SK-N-MC (cell line): ENCODE measurements around the gene LDLRAD3.

Experiments used
- DNase-seq: peaks from one replicate; pipeline ENCODE4 v3.0.0-alpha.2; 2011; ENCODE audit warnings: low read depth, low spot score
- H3K27ac ChIP-seq: fragments of 200-600 bp; sonication (generic); 2 replicates; pipeline ENCODE4 v1.5.1; 2016; ENCODE audit warnings: mixed run types
- H3K36me3 ChIP-seq: fragments of 200-600 bp; sonication (generic); 2 replicates; pipeline ENCODE4 v1.6.1; 2017; ENCODE audit warnings: antibody characterized with exemption, low read length, mixed read lengths; ENCODE audit not compliant: insufficient read depth
- H3K4me3 ChIP-seq: fragments of 200-600 bp; sonication (generic); 2 replicates; pipeline ENCODE4 v1.5.1; 2016
- H3K9ac ChIP-seq: fragments of 200-600 bp; sonication (generic); 2 replicates; pipeline ENCODE4 v1.8.0; 2017; ENCODE audit warnings: mixed run types, mixed read lengths; ENCODE audit not compliant: insufficient read length
- H3K9me3 ChIP-seq: fragments of 200-600 bp; sonication (generic); 2 replicates; pipeline ENCODE4 v1.6.1; 2017; ENCODE audit warnings: low read depth, mild to moderate bottlenecking, antibody characterized with exemption, low read length, moderate library complexity, mixed read lengths
- EZH2 ChIP-seq: fragments of 200-600 bp; sonication (generic); IDR thresholded peaks from one replicate; pipeline ENCODE4 v1.6.1; 2017; ENCODE audit warnings: antibody characterized with exemption
- FOXP2 ChIP-seq: optimal IDR thresholded peaks from 2 replicates; pipeline ENCODE3; 2011; ENCODE audit warnings: mild to moderate bottlenecking, moderate library complexity; ENCODE audit not compliant: insufficient read depth; ENCODE audit errors: extremely low read length, control extremely low read depth
- POLR2AphosphoS5 ChIP-seq: IDR thresholded peaks from 2 replicates; pipeline ENCODE4 v1.6.1; 2012; ENCODE audit warnings: mild to moderate bottlenecking, low read depth, low read length, borderline replicate concordance

The LDLRAD3 gene

GRCh38 chr11:36102868-36103267, 159.0 kb downstream of the LDLRAD3 start:
- H3K9ac ChIP-seq = no peak overlapping the region
- H3K36me3 ChIP-seq = no peaks in the 10 kb centered on the region
- H3K4me3 ChIP-seq = no peak overlapping the region
- TF ChIP-seq FOXP2 = no peak
- no peaks in the 10 kb centered on the region for H3K9me3 ChIP-seq
- DNase-seq = no peak
- no peak overlapping the region for H3K27ac ChIP-seq

- DNase-seq = no peak
- no peak overlapping the region for H3K9ac ChIP-seq
- no peaks in the 10 kb centered on the region for H3K9me3 ChIP-seq
- no peaks in the 10 kb centered on the region for H3K36me3 ChIP-seq
- TF ChIP-seq EZH2 (no peak), FOXP2 (no peak), POLR2AphosphoS5 (no peak)
- H3K27ac ChIP-seq = no peak overlapping the region
- H3K4me3 ChIP-seq = no peak overlapping the region
These were observed 160.2 kb downstream of the LDLRAD3 start for GRCh38 chr11:36103933-36104530.

GRCh38 chr11:36104660-36104992, 160.8 kb downstream of the LDLRAD3 start:
- DNase-seq = no peak
- H3K4me3 ChIP-seq = no peak overlapping the region
- H3K9me3 ChIP-seq = no peaks in the 10 kb centered on the region
- TF ChIP-seq FOXP2 (no peak), EZH2 (no peak), POLR2AphosphoS5 (no peak)
- no peak overlapping the region for H3K9ac ChIP-seq
- no peaks in the 10 kb centered on the region for H3K36me3 ChIP-seq
- H3K27ac ChIP-seq = no peak overlapping the region

GRCh38 chr11:36105743-36106581, 162.1 kb downstream of the LDLRAD3 start:
- no peak overlapping the region for H3K9ac ChIP-seq
- no peaks in the 10 kb centered on the region for H3K9me3 ChIP-seq
- no peak overlapping the region for H3K27ac ChIP-seq
- no peak overlapping the region for H3K4me3 ChIP-seq
- H3K36me3 ChIP-seq = no peaks in the 10 kb centered on the region
- no peak for DNase-seq
- TF ChIP-seq POLR2AphosphoS5 (no peak), FOXP2 (no peak), EZH2 (no peak)

GRCh38 chr11:36107547-36107946, 163.7 kb downstream of the LDLRAD3 start:
- TF ChIP-seq POLR2AphosphoS5 (no peak), FOXP2 (no peak), EZH2 (no peak)
- Histone ChIP-seq H3K9me3 (no peaks in the 10 kb centered on the region), H3K36me3 (no peaks in the 10 kb centered on the region), H3K9ac (no peak overlapping the region), H3K4me3 (no peak overlapping the region), H3K27ac (no peak overlapping the region)
- DNase-seq = no peak

GRCh38 chr11:36108881-36109589, 165.2 kb downstream of the LDLRAD3 start:
- no peak overlapping the region for H3K27ac ChIP-seq
- no peak overlapping the region for H3K9ac ChIP-seq

GRCh38 chr11:36109590-36109849, 165.7 kb downstream of the LDLRAD3 start:
- no peaks in the 10 kb centered on the region for H3K9me3 ChIP-seq
- H3K36me3 ChIP-seq = no peaks in the 10 kb centered on the region
- no peak for TF ChIP-seq FOXP2
- no peak for TF ChIP-seq POLR2AphosphoS5
- TF ChIP-seq EZH2 = no peak
- no peak overlapping the region for H3K9ac ChIP-seq
- no peak overlapping the region for H3K27ac ChIP-seq
- H3K4me3 ChIP-seq = no peak overlapping the region
- DNase-seq = no peak

More at GRCh38 chr11:36108881-36109589, 165.2 kb downstream of the LDLRAD3 start:
- no peak overlapping the region for H3K4me3 ChIP-seq
- TF ChIP-seq EZH2 = no peak
- TF ChIP-seq FOXP2 = no peak
- no peak for TF ChIP-seq POLR2AphosphoS5
- H3K9me3 ChIP-seq = no peaks in the 10 kb centered on the region
- no peak for DNase-seq
- no peaks in the 10 kb centered on the region for H3K36me3 ChIP-seq

- no peak for DNase-seq
- Histone ChIP-seq H3K9ac (no peak overlapping the region), H3K9me3 (no peaks in the 10 kb centered on the region), H3K4me3 (no peak overlapping the region), H3K27ac (no peak overlapping the region), H3K36me3 (no peaks in the 10 kb centered on the region)
- no peak for TF ChIP-seq EZH2
- TF ChIP-seq POLR2AphosphoS5 = no peak
- TF ChIP-seq FOXP2 = no peak
These were observed 166.2 kb downstream of the LDLRAD3 start for GRCh38 chr11:36109850-36110606.
